Measurements from ENCODE around the gene DTHD1.

- TF ChIP-seq CTCF (IDR thresholded peaks at IDR 0.05) (no peak), POLR2A (IDR thresholded peaks at IDR 0.05) (no peak)
Measured at GRCh38 chr4:36316607-36317006, 35.2 kb downstream of the DTHD1 start.
